ENCODE data around the gene RMND5B.

GRCh38 chr5:178142642-178143041, 11.8 kb downstream of the RMND5B start:
- TF ChIP-seq CTCF (IDR thresholded peaks at IDR 0.05 in 2 of 3, conservative IDR thresholded peaks at IDR 0.05 in 1 of 3; ENCODE audit: control insufficient read depth in 2 of 3, extremely low read depth in 1 of 3, insufficient read depth in 1 of 3, low read depth in 3 of 3, low read length in 3 of 3), result no peak
- TF ChIP-seq SIX5 (IDR thresholded peaks at IDR 0.05; ENCODE audit: low read depth, low read length, severe bottlenecking), result no peak
- TF ChIP-seq BHLHE40 (IDR thresholded peaks at IDR 0.05; ENCODE audit: borderline replicate concordance in 1 of 2, low read depth in 2 of 2, low read length in 1 of 2), result no peak
- no peak for TF ChIP-seq NFIC (IDR thresholded peaks at IDR 0.05; ENCODE audit: low read depth, low read length)
- TF ChIP-seq POLR2A (IDR thresholded peaks at IDR 0.05; ENCODE audit: low read depth, low read length), result peak; percentile 47
- TF ChIP-seq GABPA (IDR thresholded peaks at IDR 0.05; ENCODE audit: low read depth), result no peak
- no peak for TF ChIP-seq MTA3 (IDR thresholded peaks at IDR 0.05; ENCODE audit: borderline replicate concordance, low read length)
- no peak for TF ChIP-seq ZNF384 (IDR thresholded peaks at IDR 0.05; ENCODE audit: borderline replicate concordance, low read depth, low read length)
- TF ChIP-seq CBX5 (IDR thresholded peaks at IDR 0.05; ENCODE audit: low read depth), result no peak
- no peak for TF ChIP-seq BACH1 (IDR thresholded peaks at IDR 0.05; ENCODE audit: borderline replicate concordance)
- TF ChIP-seq FOS (IDR thresholded peaks at IDR 0.05; ENCODE audit: borderline replicate concordance, extremely low read depth, insufficient read length), result no peak
- no peak for TF ChIP-seq ZSCAN29 (IDR thresholded peaks at IDR 0.05)
- TF ChIP-seq ZZZ3 (IDR thresholded peaks at IDR 0.05; ENCODE audit: control insufficient read depth, insufficient read length, low read depth), result no peak
- no peak for TF ChIP-seq HCFC1 (IDR thresholded peaks at IDR 0.05; ENCODE audit: low read length)

Measured in GM12878 (cell line).